ENCODE measurements around the gene PCDHA13. TPM values are rescaled to one million over a fixed set of nuclear protein-coding genes. Genes with fewer than 3 reads are reported as not detected.

The PCDHA13 gene
- total and polyA plus RNA-seq, 10 of the 15 experiments (the other 5 are each of a cell fraction or from before 2014, with no cell fraction given): not detected

DNA sequence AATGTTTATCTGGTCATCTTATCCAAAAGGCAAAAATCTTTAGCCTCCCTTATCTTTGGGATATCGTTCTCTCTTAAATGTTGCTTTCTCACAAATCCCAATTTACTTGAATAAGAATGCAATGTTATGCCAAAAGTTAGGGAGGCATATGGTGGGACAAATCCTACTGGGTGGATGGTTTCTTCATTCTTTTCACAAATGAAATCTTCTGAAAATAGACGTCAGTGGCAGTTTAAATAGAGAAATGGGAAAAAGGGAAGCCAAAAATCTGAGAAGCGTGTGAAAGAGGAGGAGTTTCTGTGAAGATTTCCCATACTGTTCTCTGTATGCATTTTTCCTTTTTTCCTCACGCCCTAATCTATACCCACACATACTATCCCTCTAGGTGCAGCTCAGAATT lies 41.7 kb downstream of the PCDHA13 start:
- DNase-seq (ENCODE audit: low read depth, low spot score) (no peak), ATAC-seq (no peak), FAIRE-seq (no peak)
- no peaks in the 10 kb centered on the region for H3K36me3 ChIP-seq (ENCODE audit: control insufficient read depth in 2 of 2, insufficient read depth in 2 of 2, low read length in 1 of 2)
- in situ Hi-C loops (cut with MboI): no loop called here
- H3K27me3 ChIP-seq (replicated peaks in 1 of 2; ENCODE audit: control insufficient read depth in 2 of 2, insufficient read depth in 2 of 2, low read length in 1 of 2): no peaks in the 10 kb centered on the region
- SMC1A ChIA-PET (ENCODE audit: uncharacterized antibody, unreplicated experiment): no interaction called here
- RAD21 ChIA-PET (ENCODE audit: unreplicated experiment): no interaction called here
- CTCF ChIA-PET: no interaction called here
- no TSS peak for BruUV-seq (replicated peaks)
- no peaks in the 10 kb centered on the region for H3K79me2 ChIP-seq (ENCODE audit: control insufficient read depth, insufficient read depth, low read length)
- intact Hi-C loops (cut with micrococcal nuclease; ENCODE audit: unreplicated experiment): no loop called here
- H3K4me2 ChIP-seq (ENCODE audit: control insufficient read depth, insufficient read depth): no peak overlapping the region
- peaks cover 3% of the 10 kb centered on the region; the same call in 2 of the 3 replicates for H3K9me3 ChIP-seq (replicated peaks; ENCODE audit: control insufficient read depth, insufficient read depth, low read length)
- H2AFZ ChIP-seq (ENCODE audit: control insufficient read depth, low read depth, low read length): no peak overlapping the region
- no peak overlapping the region for H3K4me3 ChIP-seq
- H3K9ac ChIP-seq (ENCODE audit: control insufficient read depth, insufficient read depth, low read length): no peak overlapping the region
- H3K27ac ChIP-seq (ENCODE audit: control insufficient read depth, insufficient read depth): no peak overlapping the region
- WGBS (ENCODE audit: insufficient coverage, insufficient replicate concordance, low lambda C conversion rate, missing lambda C conversion rate): 0% methylated on average over 4 of the region's 4 CpGs
- H4K20me1 ChIP-seq (ENCODE audit: control insufficient read depth, insufficient read depth): no peaks in the 10 kb centered on the region
- TF ChIP-seq TCF12 (IDR thresholded peaks at IDR 0.05; ENCODE audit: low read depth, low read length) (no peak), FOXM1 (IDR thresholded peaks at IDR 0.05; ENCODE audit: low read depth, low read length) (no peak), MTA3 (IDR thresholded peaks at IDR 0.05; ENCODE audit: borderline replicate concordance, low read length) (no peak), SP1 (IDR thresholded peaks at IDR 0.05; ENCODE audit: low read depth, low read length) (no peak), NFIC (IDR thresholded peaks at IDR 0.05; ENCODE audit: low read depth, low read length) (no peak), TBL1XR1 (IDR thresholded peaks at IDR 0.05; ENCODE audit: low read depth, low read length) (no peak), RUNX3 (IDR thresholded peaks at IDR 0.05; ENCODE audit: low read length) (no peak), ZSCAN29 (IDR thresholded peaks at IDR 0.05) (no peak), TCF7 (IDR thresholded peaks at IDR 0.05; ENCODE audit: borderline replicate concordance) (no peak)
- TF ChIP-seq, protein P1, sequence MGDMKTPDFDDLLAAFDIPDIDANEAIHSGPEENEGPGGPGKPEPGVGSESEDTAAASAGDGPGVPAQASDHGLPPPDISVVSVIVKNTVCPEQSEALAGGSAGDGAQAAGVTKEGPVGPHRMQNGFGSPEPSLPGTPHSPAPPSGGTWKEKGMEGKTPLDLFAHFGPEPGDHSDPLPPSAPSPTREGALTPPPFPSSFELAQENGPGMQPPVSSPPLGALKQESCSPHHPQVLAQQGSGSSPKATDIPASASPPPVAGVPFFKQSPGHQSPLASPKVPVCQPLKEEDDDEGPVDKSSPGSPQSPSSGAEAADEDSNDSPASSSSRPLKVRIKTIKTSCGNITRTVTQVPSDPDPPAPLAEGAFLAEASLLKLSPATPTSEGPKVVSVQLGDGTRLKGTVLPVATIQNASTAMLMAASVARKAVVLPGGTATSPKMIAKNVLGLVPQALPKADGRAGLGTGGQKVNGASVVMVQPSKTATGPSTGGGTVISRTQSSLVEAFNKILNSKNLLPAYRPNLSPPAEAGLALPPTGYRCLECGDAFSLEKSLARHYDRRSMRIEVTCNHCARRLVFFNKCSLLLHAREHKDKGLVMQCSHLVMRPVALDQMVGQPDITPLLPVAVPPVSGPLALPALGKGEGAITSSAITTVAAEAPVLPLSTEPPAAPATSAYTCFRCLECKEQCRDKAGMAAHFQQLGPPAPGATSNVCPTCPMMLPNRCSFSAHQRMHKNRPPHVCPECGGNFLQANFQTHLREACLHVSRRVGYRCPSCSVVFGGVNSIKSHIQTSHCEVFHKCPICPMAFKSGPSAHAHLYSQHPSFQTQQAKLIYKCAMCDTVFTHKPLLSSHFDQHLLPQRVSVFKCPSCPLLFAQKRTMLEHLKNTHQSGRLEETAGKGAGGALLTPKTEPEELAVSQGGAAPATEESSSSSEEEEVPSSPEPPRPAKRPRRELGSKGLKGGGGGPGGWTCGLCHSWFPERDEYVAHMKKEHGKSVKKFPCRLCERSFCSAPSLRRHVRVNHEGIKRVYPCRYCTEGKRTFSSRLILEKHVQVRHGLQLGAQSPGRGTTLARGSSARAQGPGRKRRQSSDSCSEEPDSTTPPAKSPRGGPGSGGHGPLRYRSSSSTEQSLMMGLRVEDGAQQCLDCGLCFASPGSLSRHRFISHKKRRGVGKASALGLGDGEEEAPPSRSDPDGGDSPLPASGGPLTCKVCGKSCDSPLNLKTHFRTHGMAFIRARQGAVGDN (IDR thresholded peaks at IDR 0.05): no peak
- TF ChIP-seq, protein P2, sequence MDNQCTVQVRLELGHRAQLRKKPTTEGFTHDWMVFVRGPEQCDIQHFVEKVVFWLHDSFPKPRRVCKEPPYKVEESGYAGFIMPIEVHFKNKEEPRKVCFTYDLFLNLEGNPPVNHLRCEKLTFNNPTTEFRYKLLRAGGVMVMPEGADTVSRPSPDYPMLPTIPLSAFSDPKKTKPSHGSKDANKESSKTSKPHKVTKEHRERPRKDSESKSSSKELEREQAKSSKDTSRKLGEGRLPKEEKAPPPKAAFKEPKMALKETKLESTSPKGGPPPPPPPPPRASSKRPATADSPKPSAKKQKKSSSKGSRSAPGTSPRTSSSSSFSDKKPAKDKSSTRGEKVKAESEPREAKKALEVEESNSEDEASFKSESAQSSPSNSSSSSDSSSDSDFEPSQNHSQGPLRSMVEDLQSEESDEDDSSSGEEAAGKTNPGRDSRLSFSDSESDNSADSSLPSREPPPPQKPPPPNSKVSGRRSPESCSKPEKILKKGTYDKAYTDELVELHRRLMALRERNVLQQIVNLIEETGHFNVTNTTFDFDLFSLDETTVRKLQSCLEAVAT (IDR thresholded peaks at IDR 0.05): no peak
- POLR2A ChIA-PET: no interaction called here
- H3K4me1 ChIP-seq (ENCODE audit: control insufficient read depth, insufficient read depth, low read length): no peaks in the 10 kb centered on the region
